ENCODE data around the gene CRELD2.

Gene CRELD2

GRCh38 chr22:49959782-49960158, 41.3 kb downstream of the CRELD2 start:
- peak; percentile 59 for DNase-seq

- DNase-seq = peak; percentile 96
Observed at GRCh38 chr22:49960159-49961004, 41.9 kb downstream of the CRELD2 start, which contains the start of gene PIM3. TSS of gene PIM3 (plus strand) at chr22:49960772. CDS start at chr22:49960948, 176 bp downstream.

- DNase-seq = peak; percentile 59
Observed at GRCh38 chr22:49961005-49961600, 42.7 kb downstream of the CRELD2 start.

- no peak for DNase-seq
Observed at GRCh38 chr22:49961601-49962011, 43.2 kb downstream of the CRELD2 start.

GRCh38 chr22:49962012-49962750, 43.7 kb downstream of the CRELD2 start:
- DNase-seq = peak; percentile 92

GRCh38 chr22:49962751-49963646, 44.6 kb downstream of the CRELD2 start:
- DNase-seq = peak; percentile 40

- DNase-seq = no peak
Observed at GRCh38 chr22:49963647-49964026, 45.2 kb downstream of the CRELD2 start.

GRCh38 chr22:49964136-49965090, 46.0 kb downstream of the CRELD2 start:
- DNase-seq = peak; percentile 36

- peak; percentile 44 for DNase-seq
Observed at GRCh38 chr22:49965091-49966040, 46.9 kb downstream of the CRELD2 start.

GRCh38 chr22:49966041-49966773, 47.8 kb downstream of the CRELD2 start:
- peak; percentile 46 for DNase-seq

GRCh38 chr22:49966774-49967705, 48.6 kb downstream of the CRELD2 start:
- peak; percentile 45 for DNase-seq

GRCh38 chr22:49967706-49968208, 49.3 kb downstream of the CRELD2 start:
- peak; percentile 30 for DNase-seq

- DNase-seq = peak; percentile 22
Observed at GRCh38 chr22:49968313-49968830, 49.9 kb downstream of the CRELD2 start.

GRCh38 chr22:49968831-49969661, 50.6 kb downstream of the CRELD2 start:
- no peak for DNase-seq

- no peak for DNase-seq
Observed at GRCh38 chr22:49969751-49970527, 51.5 kb downstream of the CRELD2 start.

All from stimulated activated CD4-positive, alpha-beta T cell treated with anti-CD3 and anti-CD28 coated beads, Interleukin-15, amount 100 ng/mL, for 24 hours (primary cell).